ENCODE measurements around the gene ROR2. TPM values are rescaled to one million over a fixed set of nuclear protein-coding genes. Genes with fewer than 3 reads are reported as not detected.

ROR2 gene
- total RNA-seq, 1 experiment from 2014 or later = 2.7 TPM

- no peak overlapping the region for H3K27ac Mint-ChIP-seq
- Histone ChIP-seq H3K27me3 (ENCODE audit: insufficient read depth, low read length) (no peaks in the 10 kb centered on the region), H3K4me1 (ENCODE audit: insufficient read depth, low read length) (no peaks in the 10 kb centered on the region), H3K9ac (ENCODE audit: extremely low read depth, insufficient read length, low read length) (no peak overlapping the region), H3K4me2 (ENCODE audit: insufficient read depth, insufficient read length, low read length) (no peak overlapping the region), H2AK5ac (ENCODE audit: insufficient read length, low read length) (no peak overlapping the region), H3T11ph (ENCODE audit: low read length) (no peak overlapping the region), H3K23me2 (ENCODE audit: insufficient read length, low read depth, low read length, poor library complexity, severe bottlenecking) (no peaks in the 10 kb centered on the region), H4K8ac (replicated peaks; ENCODE audit: insufficient read length, low read depth, low read length) (no peak overlapping the region), H3K9me3 (ENCODE audit: control insufficient read depth, low read depth, low read length) (no peaks in the 10 kb centered on the region), H4K5ac (ENCODE audit: insufficient read length, low read depth, low read length) (no peak overlapping the region), H3K27ac (ENCODE audit: insufficient read length, low read depth, low read length) (no peak overlapping the region), H4K91ac (ENCODE audit: insufficient read length, low read depth, low read length) (no peak overlapping the region), H2BK15ac (ENCODE audit: low read depth, low read length) (no peak overlapping the region), H2BK5ac (ENCODE audit: insufficient read length, low read length) (no peak overlapping the region), H2AFZ (ENCODE audit: low read length) (no peak overlapping the region), H4K20me1 (ENCODE audit: control insufficient read depth, insufficient read depth, insufficient read length) (no peaks in the 10 kb centered on the region), H3K14ac (ENCODE audit: insufficient read depth, low read length) (no peak overlapping the region), H3K18ac (ENCODE audit: insufficient read length, low read depth, low read length) (no peak overlapping the region), H2BK120ac (ENCODE audit: low read depth, low read length, poor library complexity, severe bottlenecking) (no peak overlapping the region), H3K79me1 (ENCODE audit: insufficient read depth, low read depth, low read length, poor library complexity, severe bottlenecking) (no peaks in the 10 kb centered on the region), H2BK20ac (ENCODE audit: low read depth, low read length, poor library complexity, severe bottlenecking) (no peak overlapping the region), H3K4ac (ENCODE audit: low read depth, low read length) (no peak overlapping the region), H2BK12ac (ENCODE audit: insufficient read length, low read depth, low read length) (no peak overlapping the region), H3K56ac (ENCODE audit: insufficient read length, low read depth, low read length) (no peak overlapping the region), H3K23ac (ENCODE audit: insufficient read length, low read depth, low read length) (no peak overlapping the region), H3K79me2 (ENCODE audit: insufficient read depth, low read length) (no peaks in the 10 kb centered on the region)
- 0 out of 4 replicates have a peak, but pooled peaks cover 0 to 2% of the 10 kb centered on the region in 2 experiments for H3K4me1 Mint-ChIP-seq
- no peak overlapping the region for H3K4me3 Mint-ChIP-seq
- DNase-seq = no peak
- no peaks in the 10 kb centered on the region for H3K9me3 Mint-ChIP-seq
- TF ChIP-seq CTCF (conservative IDR thresholded peaks at IDR 0.05) = no peak
- peaks cover 2% of the 10 kb centered on the region; the same call in 1 of the 2 replicates for H3K27me3 Mint-ChIP-seq (ENCODE audit: low read depth)
- H3K36me3 Mint-ChIP-seq (ENCODE audit: insufficient read depth in 1 of 3, low read depth in 3 of 3) = no peaks in the 10 kb centered on the region
- WGBS (ENCODE audit: extremely low coverage, insufficient read length, low lambda C conversion rate) = no CpG with 5 or more reads among the region's 1 CpG
These were observed 215.0 kb downstream of the ROR2 start for GRCh38 chr9:91735049-91735448.
